ENCODE measurements around the gene CFAP57.

The CFAP57 gene

GRCh38 chr1:43232482-43232881, 60.4 kb downstream of the CFAP57 start:
- H3K4me3 ChIP-seq (ENCODE audit: low read depth, low read length), result no peak overlapping the region
- no peak for TF ChIP-seq CTCF (IDR thresholded peaks at IDR 0.05; ENCODE audit: low read depth, low read length, missing control alignments)
- DNase-seq (ENCODE audit: low read depth), result no peak

- no peak for DNase-seq (ENCODE audit: low read depth)
- H3K4me3 ChIP-seq (ENCODE audit: low read depth, low read length), result no peak overlapping the region
- no peak for TF ChIP-seq CTCF (IDR thresholded peaks at IDR 0.05; ENCODE audit: low read depth, low read length, missing control alignments)
These were observed 61.5 kb downstream of the CFAP57 start for GRCh38 chr1:43233631-43234030.

GRCh38 chr1:43234267-43234666, 62.1 kb downstream of the CFAP57 start:
- H3K4me3 ChIP-seq (ENCODE audit: low read depth, low read length), result no peak overlapping the region
- no peak for DNase-seq (ENCODE audit: low read depth)
- no peak for TF ChIP-seq CTCF (IDR thresholded peaks at IDR 0.05; ENCODE audit: low read depth, low read length, missing control alignments)

GRCh38 chr1:43235040-43235439, 62.9 kb downstream of the CFAP57 start:
- DNase-seq (ENCODE audit: low read depth), result no peak
- TF ChIP-seq CTCF (IDR thresholded peaks at IDR 0.05; ENCODE audit: low read depth, low read length, missing control alignments), result no peak
- H3K4me3 ChIP-seq (ENCODE audit: low read depth, low read length), result no peak overlapping the region

- H3K4me3 ChIP-seq (ENCODE audit: low read depth, low read length), result no peak overlapping the region
- no peak for DNase-seq (ENCODE audit: low read depth)
- no peak for TF ChIP-seq CTCF (IDR thresholded peaks at IDR 0.05; ENCODE audit: low read depth, low read length, missing control alignments)
These were observed 63.5 kb downstream of the CFAP57 start for GRCh38 chr1:43235451-43236121.

- DNase-seq (ENCODE audit: low read depth), result no peak
- H3K4me3 ChIP-seq (ENCODE audit: low read depth, low read length), result no peak overlapping the region
- no peak for TF ChIP-seq CTCF (IDR thresholded peaks at IDR 0.05; ENCODE audit: low read depth, low read length, missing control alignments)
These were observed 65.0 kb downstream of the CFAP57 start for GRCh38 chr1:43237121-43237520.

- peak; percentile 87 for TF ChIP-seq CTCF (IDR thresholded peaks at IDR 0.05; ENCODE audit: low read depth, low read length, missing control alignments)
- no peak overlapping the region for H3K4me3 ChIP-seq (ENCODE audit: low read depth, low read length)
- no peak for DNase-seq (ENCODE audit: low read depth)
These were observed 66.0 kb downstream of the CFAP57 start for GRCh38 chr1:43238085-43238484.
